ENCODE measurements around the gene CLK2.

CLK2 gene

DNA sequence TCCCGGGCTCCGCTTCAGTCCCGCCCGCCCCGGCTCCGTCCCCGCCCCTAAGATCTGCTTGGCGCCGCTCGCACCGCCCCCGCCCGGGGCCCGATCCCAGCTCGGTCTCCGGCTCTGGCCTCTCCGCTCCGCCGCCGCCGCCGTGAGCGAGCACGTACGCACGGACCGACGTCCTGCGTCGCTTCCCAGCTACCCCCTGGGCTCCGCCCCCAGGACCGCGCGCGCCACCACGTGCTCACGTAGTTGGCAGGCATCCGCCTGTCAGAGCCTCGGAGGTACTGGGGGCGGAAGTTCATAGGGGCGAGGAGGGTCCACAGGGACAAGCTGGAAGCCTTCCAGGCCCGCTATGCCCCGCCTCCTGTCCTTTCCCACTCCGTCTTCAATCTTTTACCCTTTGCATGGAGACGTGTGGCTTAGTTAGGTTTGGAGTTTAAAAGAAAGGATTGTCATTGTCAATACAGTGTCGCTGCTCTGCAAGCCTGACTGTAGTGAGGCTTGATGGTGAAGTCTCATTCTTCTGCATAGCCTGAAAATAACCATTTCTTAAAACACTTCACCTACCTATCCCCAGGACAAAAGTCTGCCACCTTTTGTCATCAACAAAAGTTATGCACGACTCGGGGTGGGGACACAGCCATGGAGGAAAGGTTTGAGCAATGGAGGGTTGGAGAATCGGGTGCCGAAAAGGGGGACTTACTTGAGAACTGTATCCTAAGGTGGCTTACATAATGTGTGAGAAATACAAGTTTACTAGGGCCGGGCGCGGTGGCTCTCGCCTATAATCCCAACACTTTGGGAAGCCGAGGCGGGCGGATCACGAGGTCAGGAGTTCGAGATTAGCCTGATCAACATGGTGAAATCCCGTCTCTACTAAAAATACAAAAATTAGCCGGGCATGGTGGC is at the start of gene CLK2:
Gene CLK2 (minus strand): TSS at position 162 of the 903 bp plus-strand sequence. CDS start 2,527 bp downstream, outside the sequence.
- peak; percentile 93 for DNase-seq (ENCODE audit: low read depth)

DNA sequence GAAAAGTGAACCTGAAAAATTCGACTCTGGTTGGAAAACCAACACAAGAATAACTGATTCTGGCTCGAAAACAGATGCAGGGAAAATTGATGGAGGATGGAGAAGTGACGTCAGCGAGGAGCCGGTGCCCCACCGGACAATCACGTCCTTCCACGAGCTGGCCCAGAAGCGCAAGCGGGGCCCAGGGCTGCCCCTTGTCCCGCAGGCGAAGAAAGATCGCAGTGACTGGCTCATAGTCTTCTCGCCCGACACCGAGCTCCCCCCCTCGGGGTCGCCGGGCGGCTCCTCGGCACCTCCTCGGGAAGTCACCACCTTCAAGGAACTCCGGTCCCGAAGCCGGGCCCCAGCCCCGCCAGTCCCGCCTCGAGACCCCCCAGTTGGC is 49.3 kb upstream of the CLK2 start:
- DNase-seq (ENCODE audit: low read depth), result peak; percentile 48

DNA sequence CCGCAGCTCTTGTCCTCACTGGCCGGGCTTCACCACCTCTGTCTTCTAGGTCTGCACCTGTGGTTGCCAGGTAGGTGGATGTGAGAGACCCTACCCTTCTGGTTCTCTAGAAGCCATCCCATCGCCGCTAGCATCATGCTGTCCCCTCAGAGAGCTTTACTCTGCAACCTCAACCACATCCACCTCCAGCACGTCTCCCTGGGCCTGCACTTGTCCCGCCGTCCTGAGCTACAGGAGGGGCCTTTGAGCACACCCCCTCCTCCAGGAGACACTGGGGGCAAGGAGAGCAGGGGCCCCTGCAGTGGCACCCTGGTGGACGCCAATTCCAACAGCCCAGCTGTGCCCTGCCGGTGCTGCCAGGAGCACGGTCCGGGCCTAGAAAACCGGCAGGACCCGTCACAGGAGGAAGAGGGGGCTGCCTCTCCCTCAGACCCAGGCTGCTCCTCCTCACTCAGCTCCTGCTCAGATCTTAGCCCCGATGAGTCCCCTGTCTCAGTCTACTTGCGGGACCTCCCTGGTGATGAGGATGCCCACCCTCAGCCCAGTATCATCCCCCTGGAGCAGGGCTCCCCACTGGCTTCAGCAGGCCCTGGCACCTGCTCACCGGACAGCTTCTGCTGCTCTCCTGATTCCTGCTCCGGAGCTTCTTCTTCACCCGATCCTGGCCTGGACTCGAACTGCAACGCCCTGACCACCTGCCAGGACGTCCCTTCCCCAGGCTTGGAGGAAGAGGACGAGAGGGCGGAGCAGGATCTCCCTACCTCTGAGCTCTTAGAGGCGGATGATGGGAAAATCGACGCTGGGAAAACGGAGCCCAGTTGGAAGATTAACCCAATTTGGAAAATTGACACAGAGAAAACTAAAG is 48.6 kb upstream of the CLK2 start:
- no peak for DNase-seq (ENCODE audit: low read depth)

DNA sequence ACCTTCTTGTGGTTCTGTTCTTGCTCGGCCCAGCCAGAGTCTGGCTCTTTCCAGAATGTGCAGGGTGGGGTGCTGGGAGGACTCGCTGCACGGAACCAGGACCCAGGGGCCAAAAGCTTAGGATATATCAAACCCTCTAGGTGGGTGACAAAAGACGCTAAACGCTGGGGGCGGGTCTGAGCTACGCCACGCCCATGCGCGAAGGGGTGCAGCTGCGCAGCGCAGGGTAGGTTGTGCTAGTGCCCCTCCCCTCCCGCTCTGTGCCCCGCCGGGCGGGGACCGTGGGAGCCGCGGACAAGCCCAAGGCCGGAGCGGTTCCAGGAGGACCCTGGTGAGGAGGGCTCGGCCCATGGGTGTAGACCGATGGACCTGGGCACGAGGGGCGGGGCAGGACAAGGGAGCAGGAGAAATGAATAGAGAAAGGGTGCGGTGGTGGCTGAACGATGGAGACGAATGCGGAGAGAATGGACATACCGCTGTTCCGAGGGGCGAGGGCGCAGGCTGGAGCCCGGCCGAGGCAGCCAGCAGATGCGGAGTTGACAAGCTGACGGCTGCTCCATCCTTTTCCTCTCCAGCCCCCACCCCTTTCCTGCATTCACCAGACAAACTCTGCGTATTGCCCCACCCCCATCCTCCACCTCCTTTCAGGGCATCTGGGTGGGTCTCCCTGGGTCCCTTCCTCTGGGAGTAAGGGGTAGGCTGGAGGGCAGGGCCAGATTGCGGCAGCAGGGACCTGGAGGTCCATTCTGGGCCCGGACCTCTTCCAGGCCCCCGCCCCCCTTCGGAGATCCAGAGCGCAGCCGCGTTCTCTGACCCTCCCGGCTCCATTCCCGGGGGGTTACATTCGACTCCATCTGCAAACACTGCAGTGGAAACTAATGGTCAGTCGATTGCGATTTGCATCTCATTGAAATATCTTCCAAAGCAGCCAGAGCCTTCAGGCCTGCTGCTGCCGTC is 47.6 kb upstream of the CLK2 start, which contains the start of gene RUSC1:
Gene RUSC1 (plus strand): TSS at position 234 of the 957 bp plus-strand sequence. CDS start 880 bp downstream, outside the sequence.
- peak; percentile 68 for DNase-seq (ENCODE audit: low read depth)

DNA sequence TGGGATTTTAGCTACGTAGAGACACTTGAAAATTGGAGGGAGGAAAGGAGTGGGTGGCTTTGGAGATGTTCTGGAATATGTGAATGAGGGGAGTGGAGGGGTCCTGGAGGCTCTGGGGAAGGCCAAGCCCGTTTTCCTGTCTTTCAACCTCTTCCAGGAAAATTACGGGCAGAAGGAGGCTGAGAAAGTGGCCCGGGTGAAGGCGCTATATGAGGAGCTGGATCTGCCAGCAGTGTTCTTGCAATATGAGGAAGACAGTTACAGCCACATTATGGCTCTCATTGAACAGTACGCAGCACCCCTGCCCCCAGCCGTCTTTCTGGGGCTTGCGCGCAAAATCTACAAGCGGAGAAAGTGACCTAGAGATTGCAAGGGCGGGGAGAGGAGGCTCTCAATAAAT is 46.9 kb upstream of the CLK2 start:
- no peak for DNase-seq (ENCODE audit: low read depth)

DNA sequence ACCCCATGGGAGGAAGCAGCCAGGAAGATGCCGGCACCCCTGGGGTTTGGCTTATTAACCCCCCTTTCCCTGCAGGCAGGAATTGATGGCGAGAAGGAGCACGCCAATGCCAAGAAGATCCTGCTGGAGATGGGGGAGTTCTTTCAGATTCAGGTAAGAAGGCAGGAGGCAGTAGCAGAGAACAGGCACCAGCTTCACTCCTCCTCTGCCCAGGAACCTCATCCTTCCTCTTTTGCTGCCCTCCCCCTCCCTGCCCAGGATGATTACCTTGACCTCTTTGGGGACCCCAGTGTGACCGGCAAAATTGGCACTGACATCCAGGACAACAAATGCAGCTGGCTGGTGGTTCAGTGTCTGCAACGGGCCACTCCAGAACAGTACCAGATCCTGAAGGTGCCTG is 46.2 kb upstream of the CLK2 start:
- no peak for DNase-seq (ENCODE audit: low read depth)

DNA sequence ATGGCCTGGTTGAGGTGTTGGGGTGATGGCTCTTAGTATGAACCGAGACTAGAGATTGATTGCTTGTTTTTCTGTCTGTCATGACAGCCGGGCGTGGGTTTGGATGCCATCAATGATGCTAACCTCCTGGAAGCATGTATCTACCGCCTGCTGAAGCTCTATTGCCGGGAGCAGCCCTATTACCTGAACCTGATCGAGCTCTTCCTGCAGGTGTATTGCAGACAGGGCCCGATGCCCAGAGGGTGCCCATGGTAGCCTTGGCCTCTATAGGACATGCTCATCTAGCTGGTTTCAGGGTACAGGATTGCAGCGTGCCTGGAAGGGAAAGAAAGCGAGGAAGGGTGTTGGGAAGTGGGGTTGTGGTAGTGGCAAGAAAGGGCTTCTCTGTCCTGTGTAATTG is 44.8 kb upstream of the CLK2 start:
- DNase-seq (ENCODE audit: low read depth), result no peak

DNA sequence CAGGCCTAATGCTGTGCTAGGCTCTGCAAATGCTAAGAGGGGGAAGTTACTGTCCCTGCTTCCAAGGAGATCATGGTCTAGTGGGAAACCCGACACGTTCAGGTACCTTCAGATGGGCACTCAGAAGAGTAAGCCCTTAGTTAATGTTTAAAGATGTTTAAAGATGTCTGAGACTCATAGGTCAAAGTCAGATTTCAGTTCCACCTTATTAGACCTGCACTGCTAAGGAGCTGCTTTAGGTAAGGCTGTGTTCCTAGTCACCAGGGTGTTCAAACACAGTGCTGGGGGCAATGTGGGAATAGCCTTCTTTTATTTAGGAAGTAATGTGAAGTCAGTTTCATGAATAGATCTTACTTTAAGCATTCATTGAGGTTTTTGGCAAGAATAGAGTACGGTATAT is 43.6 kb upstream of the CLK2 start:
- DNase-seq (ENCODE audit: low read depth), result no peak

DNA sequence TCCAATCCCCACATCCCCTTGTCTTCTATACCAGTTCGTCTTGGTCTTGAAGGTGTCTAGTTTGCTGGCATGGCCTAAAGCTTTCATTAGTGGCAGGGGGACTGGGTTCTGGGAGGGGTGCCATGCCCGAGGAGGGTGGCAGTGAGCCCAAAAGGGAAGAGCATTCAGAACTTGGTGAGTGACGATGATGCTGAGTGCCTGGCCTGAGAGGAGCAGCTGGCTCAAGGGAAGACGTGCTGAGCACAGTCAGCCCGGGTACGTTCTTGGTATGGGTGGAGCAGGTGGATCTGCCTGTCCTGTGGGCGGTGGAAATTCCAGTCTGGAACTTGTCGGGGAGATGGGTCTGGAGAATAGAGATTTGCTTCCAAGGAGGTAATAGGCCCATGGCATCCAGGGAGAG is 40.0 kb upstream of the CLK2 start:
- DNase-seq (ENCODE audit: low read depth), result no peak

DNA sequence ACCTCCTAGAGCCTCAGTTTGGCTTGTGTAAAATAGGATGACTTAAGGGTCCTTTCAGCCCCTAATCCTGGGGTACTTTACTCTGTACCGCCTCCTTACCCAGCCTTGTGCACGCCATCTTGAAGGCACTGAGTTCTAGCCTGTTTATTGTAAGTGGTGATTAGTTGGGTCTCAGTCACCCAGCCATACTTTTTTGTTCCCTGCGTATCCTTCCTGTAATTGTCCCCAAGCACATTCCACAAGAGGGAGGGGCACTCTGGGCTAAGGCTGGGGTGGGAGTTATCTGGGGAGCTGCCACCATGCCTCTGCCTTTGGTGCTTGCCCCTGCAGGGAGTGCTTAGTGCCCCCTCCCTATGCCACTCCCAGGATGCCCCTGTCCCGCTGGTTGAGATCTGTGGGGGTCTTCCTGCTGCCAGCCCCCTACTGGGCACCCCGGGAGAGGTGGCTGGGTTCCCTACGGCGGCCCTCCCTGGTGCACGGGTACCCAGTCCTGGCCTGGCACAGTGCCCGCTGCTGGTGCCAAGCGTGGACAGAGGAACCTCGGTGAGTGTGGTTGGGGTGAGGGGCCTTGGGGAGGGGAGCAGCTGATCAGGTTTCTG is 36.2 kb upstream of the CLK2 start:
- peak; percentile 27 for DNase-seq (ENCODE audit: low read depth)

DNA sequence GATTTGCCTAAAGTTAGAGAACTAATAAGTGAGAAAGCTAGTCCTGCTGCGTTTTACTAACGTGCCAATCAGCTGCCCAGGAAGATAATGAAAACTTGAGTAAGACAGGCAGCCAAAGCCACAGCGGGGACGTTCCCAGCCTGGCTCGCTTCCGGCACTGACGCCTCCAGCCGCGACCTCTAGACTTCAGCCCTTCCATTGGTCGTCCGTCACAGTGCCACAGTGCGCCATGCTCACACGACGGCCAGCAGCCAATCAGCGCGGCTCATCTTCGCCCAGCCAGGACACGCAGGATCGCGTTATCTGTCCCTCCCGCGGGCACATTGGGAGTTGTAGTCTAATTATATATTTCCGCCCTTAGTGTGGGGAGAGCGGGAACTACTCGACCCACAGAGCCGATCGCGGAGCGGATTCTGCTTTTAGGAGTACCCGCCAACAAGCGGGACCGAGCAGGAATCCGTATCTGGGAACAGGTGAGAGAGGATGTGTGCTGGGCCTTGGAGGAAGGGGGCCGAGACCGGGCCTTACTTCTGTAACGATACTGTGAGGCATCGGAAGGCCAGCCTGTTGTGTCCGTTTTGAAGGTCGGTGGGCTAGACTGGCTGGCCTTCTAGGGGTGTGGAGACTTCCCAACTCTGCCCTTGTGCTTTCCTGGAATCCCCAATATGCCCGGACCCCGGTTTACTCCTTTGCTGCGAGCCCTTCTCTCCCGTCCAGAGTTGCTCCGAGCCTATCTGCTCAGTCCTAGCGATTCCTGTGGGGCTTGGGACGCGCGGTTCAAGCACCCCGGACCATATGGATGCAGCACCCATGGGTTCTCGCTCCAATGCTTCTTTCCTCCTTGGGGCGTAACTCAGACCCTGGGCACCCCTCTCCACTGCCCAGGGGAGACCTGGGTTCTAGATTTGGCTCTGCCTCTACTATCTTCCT is 35.5 kb upstream of the CLK2 start, which contains the start of gene FDPS:
Gene FDPS (plus strand): TSS at position 374 of the 930 bp plus-strand sequence. CDS start 924 bp downstream, outside the sequence.
- peak; percentile 100 for DNase-seq (ENCODE audit: low read depth)

DNA sequence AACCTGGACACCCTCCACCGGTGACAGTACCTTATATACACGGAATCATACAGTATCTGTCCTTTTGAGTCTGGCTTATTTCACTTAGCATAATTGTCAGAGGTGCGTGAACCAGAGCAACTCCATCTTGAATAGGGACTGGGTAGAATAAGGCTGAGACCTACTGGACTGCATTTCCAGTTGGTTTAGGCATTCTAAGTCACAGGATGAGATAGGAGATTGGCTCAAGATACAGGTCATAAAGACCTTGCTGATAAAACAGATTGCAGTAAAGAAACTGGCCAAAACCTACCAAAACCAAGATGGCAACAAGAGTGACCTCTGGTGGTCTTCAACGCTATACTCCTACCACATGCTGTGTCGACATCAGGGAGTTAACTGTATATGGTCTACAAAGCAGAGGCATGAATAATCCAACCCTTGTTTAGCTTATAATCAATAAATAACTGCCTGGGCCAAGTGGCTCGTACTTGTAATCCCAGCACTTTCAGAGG is 34.0 kb upstream of the CLK2 start:
- DNase-seq (ENCODE audit: low read depth), result peak; percentile 61

DNA sequence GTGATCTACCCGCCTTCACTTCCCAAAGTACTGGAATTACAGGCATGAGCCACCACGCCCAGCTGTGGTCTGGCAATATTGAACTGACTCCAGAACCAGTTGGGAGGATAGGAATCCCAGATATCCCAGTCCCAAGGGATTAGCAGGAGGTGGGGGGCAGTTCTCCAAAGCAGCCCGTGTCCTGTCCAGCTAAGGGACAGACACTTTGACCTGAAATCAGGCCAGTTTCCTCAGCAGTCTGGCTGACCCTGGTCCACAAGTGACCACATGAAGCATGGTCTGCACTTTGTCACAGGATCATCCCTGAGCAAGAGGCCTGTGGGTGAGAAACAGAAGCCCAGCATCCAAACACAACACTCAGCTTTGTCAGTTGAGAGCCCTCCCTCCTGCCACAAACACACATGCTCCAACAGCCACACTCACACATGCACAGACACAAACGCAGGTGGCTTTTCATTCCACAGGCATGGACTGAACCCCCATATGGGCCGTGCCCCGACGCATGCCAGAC is 32.6 kb upstream of the CLK2 start:
- peak; percentile 73 for DNase-seq (ENCODE audit: low read depth)

DNA sequence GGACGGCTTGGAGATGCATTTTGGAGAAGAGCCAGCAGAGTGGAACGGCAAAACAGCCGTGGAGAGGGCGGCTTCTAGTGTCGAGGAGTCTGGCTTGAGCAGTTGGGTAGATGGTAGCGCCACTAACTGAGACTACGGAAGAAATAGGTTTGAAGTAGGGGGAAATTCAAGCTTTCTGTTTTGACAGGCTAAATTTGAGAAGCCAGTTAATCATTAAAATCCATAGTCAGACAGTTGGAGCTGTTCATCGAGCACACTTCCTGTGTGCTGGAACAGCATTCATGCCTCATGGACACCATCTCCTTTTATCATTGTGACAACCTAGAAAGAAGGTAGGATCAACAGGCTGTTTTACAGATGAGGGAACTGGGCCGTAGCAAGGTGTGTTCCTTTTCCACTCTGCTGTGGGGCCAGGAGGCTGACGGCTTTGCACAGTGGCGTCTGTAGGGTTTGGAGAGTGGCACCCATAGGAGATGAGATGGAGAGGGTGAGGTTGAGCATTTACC is 31.3 kb upstream of the CLK2 start:
- DNase-seq (ENCODE audit: low read depth), result no peak

DNA sequence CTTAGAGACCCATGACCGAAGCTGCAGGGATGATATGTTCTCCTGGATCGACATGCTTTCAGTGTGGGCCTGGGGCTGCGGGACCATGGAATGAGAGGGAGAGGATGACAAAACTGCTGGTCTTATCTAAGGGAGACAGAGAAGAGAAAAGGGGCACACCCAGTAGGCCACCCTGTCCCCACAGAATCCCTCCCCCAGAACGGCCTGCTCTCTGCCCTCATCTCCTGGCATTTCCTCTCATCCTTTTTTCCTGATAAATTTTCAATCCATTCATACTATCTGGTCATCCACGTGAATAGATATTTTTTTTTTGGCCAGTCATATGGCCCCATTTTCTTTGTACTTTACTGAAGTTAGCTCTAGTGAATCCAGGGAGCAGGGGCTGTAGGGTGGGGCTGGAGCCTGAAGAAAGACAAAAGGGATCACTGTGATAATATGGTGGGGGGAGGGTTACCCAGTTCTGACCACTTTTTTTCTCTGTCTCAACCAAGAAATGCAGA is 28.1 kb upstream of the CLK2 start, which contains the start of gene PKLR:
Gene PKLR (minus strand): TSS at position 97 of the 500 bp plus-strand sequence. CDS start 43 bp downstream, at position 54.
- no peak for DNase-seq (ENCODE audit: low read depth)

DNA sequence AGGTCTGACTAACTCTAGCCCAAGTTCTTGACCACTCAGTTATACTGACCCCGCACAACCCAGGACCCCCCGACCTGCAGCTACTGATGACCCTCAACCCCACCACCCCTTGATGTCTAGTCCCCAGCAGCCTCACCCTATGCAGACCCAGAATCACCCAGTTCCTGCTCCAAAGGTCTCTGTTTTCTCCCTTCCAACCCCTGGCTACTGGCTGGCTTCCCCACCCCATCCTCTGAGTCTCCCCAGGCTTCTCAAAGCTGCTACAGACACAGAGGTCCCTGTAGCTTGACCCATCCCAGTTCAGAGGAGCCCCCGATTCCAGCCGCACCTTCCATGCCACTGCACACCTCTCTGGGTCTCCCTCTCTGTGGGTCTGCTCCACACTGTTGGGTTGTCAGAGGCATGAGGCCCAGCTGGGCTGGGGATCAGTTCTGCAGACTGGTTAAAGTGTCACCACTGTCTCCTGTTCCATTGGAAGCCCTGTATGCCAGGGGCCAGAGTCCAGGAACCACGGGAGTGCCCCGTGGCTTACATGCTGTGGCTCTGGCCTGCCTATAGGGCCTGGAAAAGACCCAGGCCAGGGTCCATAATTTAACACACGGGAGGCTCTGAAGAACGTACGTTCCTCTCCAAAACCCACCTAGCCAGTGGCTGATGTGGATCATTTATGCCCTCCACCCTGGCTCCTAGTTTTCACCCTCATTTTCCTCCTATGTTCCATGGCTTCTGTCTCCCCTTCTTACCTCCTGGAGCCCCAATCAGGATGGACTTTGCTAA is 27.4 kb upstream of the CLK2 start:
- no peak for DNase-seq (ENCODE audit: low read depth)

DNA sequence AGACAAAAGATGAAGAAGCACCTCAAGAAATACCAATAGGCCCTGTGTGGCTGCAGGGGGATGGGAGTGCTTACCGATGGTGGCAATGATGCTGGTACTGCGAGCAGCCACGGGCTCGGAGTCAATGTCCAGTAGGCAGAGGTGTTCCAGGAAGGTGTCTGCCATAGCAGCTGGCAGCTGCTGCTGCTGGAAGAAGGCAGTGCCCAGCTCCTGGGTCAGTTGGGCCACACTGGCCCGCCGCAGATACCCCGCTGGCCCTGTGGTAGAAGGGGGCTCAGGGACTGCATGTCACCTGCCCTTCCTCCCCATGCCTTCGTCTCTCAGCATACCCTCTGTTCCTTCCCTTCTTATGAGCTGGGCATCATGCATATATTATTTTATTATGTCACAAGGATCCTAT is 26.7 kb upstream of the CLK2 start:
- no peak for DNase-seq (ENCODE audit: low read depth)

DNA sequence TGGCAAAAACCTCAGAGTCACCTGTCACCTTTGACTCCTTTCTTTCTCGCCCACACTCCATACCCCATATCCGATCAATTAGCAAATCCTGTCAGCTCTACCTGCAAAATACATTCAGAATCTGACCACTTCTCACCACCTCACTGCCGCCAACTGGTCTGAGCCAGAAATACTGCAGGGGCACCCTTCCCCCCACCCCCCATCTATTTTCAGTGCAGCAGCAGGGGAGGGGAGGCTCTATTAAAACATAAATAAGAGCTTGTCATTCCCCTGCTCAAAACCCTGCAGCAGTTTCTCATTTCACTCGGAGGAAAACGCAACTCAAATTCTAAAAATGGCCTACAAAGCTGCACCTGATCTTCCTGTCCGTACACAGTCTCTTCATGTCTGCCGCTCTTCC is 24.1 kb upstream of the CLK2 start:
- no peak for DNase-seq (ENCODE audit: low read depth)
